Mucosa of stomach (tissue), 1 donor: ENCODE data around the gene PRPF4.
"Not testable (repeated sequence)": the region's sequence is repeated elsewhere in the genome, so short reads cannot be mapped to it uniquely, and the experiment has no call there.

Source experiments
- H3K27me3 ChIP-seq: one replicate; pipeline ENCODE4 v1.7.0; 2013; ENCODE audit warnings: mild to moderate bottlenecking, low read length; ENCODE audit not compliant: control insufficient read depth, insufficient read depth
- H3K36me3 ChIP-seq: one replicate; pipeline ENCODE4 v1.7.0; 2013; ENCODE audit warnings: low read length; ENCODE audit not compliant: control insufficient read depth, insufficient read depth
- H3K4me1 ChIP-seq: one replicate; pipeline ENCODE4 v1.7.0; 2013; ENCODE audit warnings: mild to moderate bottlenecking, low read length; ENCODE audit not compliant: control insufficient read depth, insufficient read depth
- H3K4me3 ChIP-seq: one replicate; pipeline ENCODE4 v1.7.0; 2013; ENCODE audit warnings: low read length
- H3K9ac ChIP-seq: one replicate; pipeline ENCODE4 v1.7.0; 2013; ENCODE audit warnings: mild to moderate bottlenecking, low read length, moderate library complexity
- H3K9me3 ChIP-seq: one replicate; pipeline ENCODE4 v1.7.0; 2013; ENCODE audit warnings: mild to moderate bottlenecking, low read length, moderate library complexity; ENCODE audit not compliant: control insufficient read depth
- donor health status: Pancreatic carcinoma.

PRPF4 gene

GRCh38 chr9:113247640-113248039 lies 27.8 kb upstream of the PRPF4 start:
- Histone ChIP-seq H3K4me3 (no peak overlapping the region), H3K36me3 (no peaks in the 10 kb centered on the region), H3K27me3 (no peaks in the 10 kb centered on the region), H3K9ac (no peak overlapping the region), H3K4me1 (no peaks in the 10 kb centered on the region), H3K9me3 (no peaks in the 10 kb centered on the region)

- H3K36me3 ChIP-seq, H3K9me3 ChIP-seq, H3K4me3 ChIP-seq, H3K27me3 ChIP-seq, H3K9ac ChIP-seq, H3K4me1 ChIP-seq: not testable (repeated sequence)
These were observed 25.8 kb upstream of the PRPF4 start for GRCh38 chr9:113249661-113250060.

GRCh38 chr9:113250807-113251206 lies 24.7 kb upstream of the PRPF4 start:
- Histone ChIP-seq H3K36me3 (no peaks in the 10 kb centered on the region), H3K27me3 (no peaks in the 10 kb centered on the region), H3K9me3 (no peaks in the 10 kb centered on the region), H3K4me3 (no peak overlapping the region), H3K9ac (no peak overlapping the region), H3K4me1 (no peaks in the 10 kb centered on the region)

- Histone ChIP-seq H3K4me3 (no peak overlapping the region), H3K9me3 (no peaks in the 10 kb centered on the region), H3K27me3 (no peaks in the 10 kb centered on the region), H3K36me3 (no peaks in the 10 kb centered on the region), H3K4me1 (peaks cover 4% of the 10 kb centered on the region), H3K9ac (no peak overlapping the region)
These were observed 20.5 kb upstream of the PRPF4 start for GRCh38 chr9:113254991-113255390.

GRCh38 chr9:113255438-113255837 lies 20.0 kb upstream of the PRPF4 start:
- Histone ChIP-seq H3K27me3 (no peaks in the 10 kb centered on the region), H3K4me3 (no peak overlapping the region), H3K9ac (no peak overlapping the region), H3K36me3 (no peaks in the 10 kb centered on the region), H3K4me1 (peaks cover 4% of the 10 kb centered on the region), H3K9me3 (no peaks in the 10 kb centered on the region)

- Histone ChIP-seq H3K4me1 (peaks cover 4% of the 10 kb centered on the region), H3K4me3 (no peak overlapping the region), H3K27me3 (no peaks in the 10 kb centered on the region), H3K9me3 (no peaks in the 10 kb centered on the region), H3K9ac (no peak overlapping the region), H3K36me3 (no peaks in the 10 kb centered on the region)
These were observed 17.6 kb upstream of the PRPF4 start for GRCh38 chr9:113257863-113258262.

GRCh38 chr9:113258282-113258681 lies 17.2 kb upstream of the PRPF4 start:
- no peaks in the 10 kb centered on the region for H3K27me3 ChIP-seq
- H3K4me1 ChIP-seq, result peaks cover 4% of the 10 kb centered on the region
- no peak overlapping the region for H3K4me3 ChIP-seq
- H3K9ac ChIP-seq, result no peak overlapping the region
- H3K36me3 ChIP-seq, result no peaks in the 10 kb centered on the region
- H3K9me3 ChIP-seq, result no peaks in the 10 kb centered on the region

GRCh38 chr9:113261917-113262671 lies 13.4 kb upstream of the PRPF4 start:
- Histone ChIP-seq H3K27me3 (no peaks in the 10 kb centered on the region), H3K36me3 (no peaks in the 10 kb centered on the region), H3K4me1 (peaks cover 4% of the 10 kb centered on the region), H3K9ac (no peak overlapping the region), H3K4me3 (no peak overlapping the region), H3K9me3 (no peaks in the 10 kb centered on the region)

- no peaks in the 10 kb centered on the region for H3K27me3 ChIP-seq
- no peak overlapping the region for H3K9ac ChIP-seq
- H3K36me3 ChIP-seq, result peaks cover 3% of the 10 kb centered on the region
These were observed 9.3 kb upstream of the PRPF4 start for GRCh38 chr9:113266174-113266573.

GRCh38 chr9:113267911-113268566 lies 7.4 kb upstream of the PRPF4 start:
- peaks cover 3% of the 10 kb centered on the region for H3K36me3 ChIP-seq
- no peak overlapping the region for H3K9ac ChIP-seq
- H3K9me3 ChIP-seq, result no peaks in the 10 kb centered on the region
- H3K27me3 ChIP-seq, result no peaks in the 10 kb centered on the region
- no peaks in the 10 kb centered on the region for H3K4me1 ChIP-seq
- H3K4me3 ChIP-seq, result no peak overlapping the region

More at GRCh38 chr9:113266174-113266573, 9.3 kb upstream of the PRPF4 start:
- H3K4me3 ChIP-seq, result no peak overlapping the region
- no peaks in the 10 kb centered on the region for H3K9me3 ChIP-seq
- no peaks in the 10 kb centered on the region for H3K4me1 ChIP-seq

- peaks cover 3% of the 10 kb centered on the region for H3K36me3 ChIP-seq
- no peaks in the 10 kb centered on the region for H3K27me3 ChIP-seq
- H3K9ac ChIP-seq, result no peak overlapping the region
- no peaks in the 10 kb centered on the region for H3K4me1 ChIP-seq
- no peak overlapping the region for H3K4me3 ChIP-seq
- H3K9me3 ChIP-seq, result no peaks in the 10 kb centered on the region
These were observed 6.1 kb upstream of the PRPF4 start for GRCh38 chr9:113269355-113269754.

- no peaks in the 10 kb centered on the region for H3K27me3 ChIP-seq
- H3K4me1 ChIP-seq, result no peaks in the 10 kb centered on the region
- H3K4me3 ChIP-seq, result no peak overlapping the region
- H3K9me3 ChIP-seq, result no peaks in the 10 kb centered on the region
- peaks cover 3% of the 10 kb centered on the region for H3K36me3 ChIP-seq
- H3K9ac ChIP-seq, result no peak overlapping the region
These were observed 5.6 kb upstream of the PRPF4 start for GRCh38 chr9:113269871-113270270.
